NT2/D1 (cell line): ENCODE data around the gene SPATA32.

Source experiments
- DNase-seq: peaks from one replicate; pipeline ENCODE4 v3.0.0-alpha.2; 2011; ENCODE audit warnings: low read depth, low spot score
- H3K27me3 ChIP-seq: 2 replicates; pipeline ENCODE4 v1.6.0; 2011; ENCODE audit warnings: mild to moderate bottlenecking; ENCODE audit not compliant: insufficient read length, insufficient read depth
- H3K36me3 ChIP-seq: 2 replicates; pipeline ENCODE4 v1.6.1; 2011; ENCODE audit warnings: mild to moderate bottlenecking, low read length, mixed read lengths; ENCODE audit not compliant: insufficient read depth, insufficient read length
- H3K4me1 ChIP-seq: 2 replicates; pipeline ENCODE4 v1.5.1; 2011; ENCODE audit not compliant: insufficient read depth, insufficient read length
- H3K4me3 ChIP-seq: 2 replicates; pipeline ENCODE4 v1.5.1; 2011; ENCODE audit warnings: low read depth; ENCODE audit not compliant: insufficient read length
- H3K9ac ChIP-seq: 2 replicates; pipeline ENCODE4 v1.6.0; 2011; ENCODE audit warnings: low read depth; ENCODE audit not compliant: insufficient read length
- H3K9me3 ChIP-seq: 2 replicates; pipeline ENCODE4 v1.5.1; 2011; ENCODE audit warnings: mild to moderate bottlenecking, low read length; ENCODE audit not compliant: insufficient read depth
- SUZ12 ChIP-seq: IDR thresholded peaks from 2 replicates; pipeline ENCODE4 v1.6.1; 2011; ENCODE audit not compliant: insufficient read length, insufficient read depth; ENCODE audit errors: extremely low read depth
- YY1 ChIP-seq: IDR thresholded peaks from 2 replicates; pipeline ENCODE4 v1.6.1; 2011; ENCODE audit not compliant: insufficient read length, insufficient read depth
- ZNF274 ChIP-seq: IDR thresholded peaks from 2 replicates; pipeline ENCODE4 v1.6.1; 2011; ENCODE audit warnings: mild to moderate bottlenecking, low read depth, low read length

Gene SPATA32

GRCh38 chr17:45243750-45244149, 18.1 kb downstream of the SPATA32 start:
- Histone ChIP-seq H3K4me3 (no peak overlapping the region), H3K36me3 (peaks cover 3% of the 10 kb centered on the region), H3K9ac (no peak overlapping the region), H3K9me3 (no peaks in the 10 kb centered on the region), H3K4me1 (peaks cover 20% of the 10 kb centered on the region), H3K27me3 (peaks cover 32% of the 10 kb centered on the region)
- no peak for DNase-seq
- TF ChIP-seq SUZ12 (no peak), ZNF274 (no peak), YY1 (no peak)

DNA sequence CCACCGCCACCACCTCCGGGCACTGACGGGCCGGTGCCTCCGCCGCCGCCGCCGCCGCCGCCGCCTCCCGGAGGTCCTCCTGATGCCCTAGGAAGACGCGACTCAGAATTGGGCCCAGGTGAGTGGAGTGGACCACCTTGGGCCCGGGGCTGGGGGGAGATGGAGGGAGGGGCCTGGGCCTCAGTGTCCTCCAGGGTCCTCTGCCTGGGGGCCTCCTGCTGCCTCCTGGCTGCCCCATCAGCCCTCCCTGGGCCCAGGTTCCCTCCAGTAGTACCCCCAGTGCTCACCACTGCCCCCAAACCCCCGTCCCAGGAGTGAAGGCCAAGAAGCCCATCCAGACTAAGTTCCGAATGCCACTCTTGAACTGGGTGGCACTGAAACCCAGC, 19.9 kb downstream of the SPATA32 start:
- TF ChIP-seq YY1: no peak
- TF ChIP-seq SUZ12: no peak
- no peak for TF ChIP-seq ZNF274
- Histone ChIP-seq H3K4me3 (no peak overlapping the region), H3K9me3 (no peaks in the 10 kb centered on the region), H3K9ac (no peak overlapping the region), H3K27me3 (peaks cover 36% of the 10 kb centered on the region), H3K4me1 (peaks cover 18% of the 10 kb centered on the region), H3K36me3 (peaks cover 3% of the 10 kb centered on the region)
- DNase-seq: no peak

- H3K4me1 ChIP-seq: peaks cover 14% of the 10 kb centered on the region
- TF ChIP-seq YY1 (no peak), ZNF274 (no peak), SUZ12 (no peak)
- H3K9ac ChIP-seq: peak overlapping the region; percentile 68
- DNase-seq: no peak
- H3K36me3 ChIP-seq: peaks cover 3% of the 10 kb centered on the region
- peaks cover 36% of the 10 kb centered on the region for H3K27me3 ChIP-seq
- no peaks in the 10 kb centered on the region for H3K9me3 ChIP-seq
- peak overlapping the region; percentile 53 for H3K4me3 ChIP-seq
These were observed 20.4 kb downstream of the SPATA32 start for GRCh38 chr17:45241328-45242028.

DNA sequence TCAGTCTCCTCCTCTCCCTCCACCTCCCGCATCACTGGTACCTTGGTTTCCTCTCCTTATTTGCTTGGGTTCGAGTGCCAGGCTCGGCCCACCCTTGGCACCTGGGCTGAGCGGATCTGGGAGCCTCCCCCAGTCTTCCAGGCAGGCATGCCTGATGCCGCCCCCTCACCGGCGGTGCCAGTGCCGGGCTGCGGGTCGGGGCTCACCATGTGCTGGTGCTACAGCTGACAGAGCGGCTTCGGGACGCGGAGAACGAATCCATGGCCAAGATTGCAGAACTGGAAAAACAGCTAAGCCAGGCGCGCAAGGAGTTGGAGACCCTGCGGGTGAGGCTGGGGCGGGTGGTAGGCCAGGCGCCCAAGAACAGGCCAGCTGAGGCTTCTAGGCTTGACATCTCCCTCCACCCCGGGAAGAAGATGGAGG, 21.0 kb downstream of the SPATA32 start:
- no peaks in the 10 kb centered on the region for H3K9me3 ChIP-seq
- H3K9ac ChIP-seq: peak overlapping the region; percentile 68
- peaks cover 35% of the 10 kb centered on the region for H3K27me3 ChIP-seq
- peaks cover 11% of the 10 kb centered on the region for H3K4me1 ChIP-seq
- peaks cover 1% of the 10 kb centered on the region for H3K36me3 ChIP-seq
- TF ChIP-seq ZNF274 (no peak), YY1 (no peak), SUZ12 (no peak)
- H3K4me3 ChIP-seq: peak overlapping the region; percentile 53
- no peak for DNase-seq

GRCh38 chr17:45238155-45238774, 23.6 kb downstream of the SPATA32 start:
- Histone ChIP-seq H3K27me3 (peaks cover 37% of the 10 kb centered on the region), H3K9me3 (no peaks in the 10 kb centered on the region), H3K4me3 (no peak overlapping the region), H3K9ac (no peak overlapping the region), H3K4me1 (peaks cover 19% of the 10 kb centered on the region), H3K36me3 (no peaks in the 10 kb centered on the region)
- DNase-seq: no peak
- no peak for TF ChIP-seq YY1
- TF ChIP-seq ZNF274: no peak
- TF ChIP-seq SUZ12: no peak

GRCh38 chr17:45237686-45238085, 24.2 kb downstream of the SPATA32 start:
- Histone ChIP-seq H3K27me3 (peaks cover 37% of the 10 kb centered on the region), H3K9me3 (no peaks in the 10 kb centered on the region), H3K9ac (no peak overlapping the region), H3K4me3 (no peak overlapping the region), H3K36me3 (no peaks in the 10 kb centered on the region), H3K4me1 (peaks cover 21% of the 10 kb centered on the region)
- no peak for TF ChIP-seq SUZ12
- TF ChIP-seq YY1: no peak
- TF ChIP-seq ZNF274: no peak
- no peak for DNase-seq

GRCh38 chr17:45236282-45236606, 25.6 kb downstream of the SPATA32 start:
- H3K9ac ChIP-seq: no peak overlapping the region
- H3K9me3 ChIP-seq: no peaks in the 10 kb centered on the region
- no peaks in the 10 kb centered on the region for H3K36me3 ChIP-seq
- H3K4me3 ChIP-seq: no peak overlapping the region
- peaks cover 34% of the 10 kb centered on the region for H3K27me3 ChIP-seq
- TF ChIP-seq ZNF274 (no peak), SUZ12 (no peak), YY1 (no peak)
- no peak for DNase-seq
- peaks cover 23% of the 10 kb centered on the region for H3K4me1 ChIP-seq
